ENCODE data around the gene HIGD2A. TPM values are rescaled to one million over a fixed set of nuclear protein-coding genes. Genes with fewer than 3 reads are reported as not detected.

The HIGD2A gene
- total RNA-seq, 1 donor from 2014 or later, result 118 TPM

DNA sequence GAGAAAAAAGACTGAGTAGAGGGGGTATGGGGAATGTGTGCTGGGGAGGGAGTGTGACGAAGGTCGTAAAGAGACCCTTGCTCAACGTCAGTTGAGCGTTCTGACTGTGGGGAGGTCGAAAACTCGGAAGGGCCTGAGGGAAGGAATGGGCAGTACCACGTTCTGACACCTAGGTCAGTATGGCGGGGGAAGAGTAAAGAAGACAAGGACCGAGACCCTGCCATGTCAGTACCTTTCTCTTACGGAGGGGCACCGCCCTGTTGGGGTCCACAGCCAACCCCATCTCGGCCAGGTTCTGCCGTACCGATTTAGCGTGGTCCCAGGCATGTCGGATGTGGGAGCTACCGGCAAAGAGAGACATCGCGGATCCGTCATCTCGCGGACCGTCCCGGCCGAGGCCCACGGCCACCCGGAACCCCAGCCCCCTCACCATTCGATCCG, 528 bp upstream of the HIGD2A start:
- peak overlapping the region; percentile 99 for H3K4me3 ChIP-seq (ENCODE audit: low read depth, low read length)
- DNase-seq (ENCODE audit: low read depth), result no peak
- TF ChIP-seq, protein P1, sequence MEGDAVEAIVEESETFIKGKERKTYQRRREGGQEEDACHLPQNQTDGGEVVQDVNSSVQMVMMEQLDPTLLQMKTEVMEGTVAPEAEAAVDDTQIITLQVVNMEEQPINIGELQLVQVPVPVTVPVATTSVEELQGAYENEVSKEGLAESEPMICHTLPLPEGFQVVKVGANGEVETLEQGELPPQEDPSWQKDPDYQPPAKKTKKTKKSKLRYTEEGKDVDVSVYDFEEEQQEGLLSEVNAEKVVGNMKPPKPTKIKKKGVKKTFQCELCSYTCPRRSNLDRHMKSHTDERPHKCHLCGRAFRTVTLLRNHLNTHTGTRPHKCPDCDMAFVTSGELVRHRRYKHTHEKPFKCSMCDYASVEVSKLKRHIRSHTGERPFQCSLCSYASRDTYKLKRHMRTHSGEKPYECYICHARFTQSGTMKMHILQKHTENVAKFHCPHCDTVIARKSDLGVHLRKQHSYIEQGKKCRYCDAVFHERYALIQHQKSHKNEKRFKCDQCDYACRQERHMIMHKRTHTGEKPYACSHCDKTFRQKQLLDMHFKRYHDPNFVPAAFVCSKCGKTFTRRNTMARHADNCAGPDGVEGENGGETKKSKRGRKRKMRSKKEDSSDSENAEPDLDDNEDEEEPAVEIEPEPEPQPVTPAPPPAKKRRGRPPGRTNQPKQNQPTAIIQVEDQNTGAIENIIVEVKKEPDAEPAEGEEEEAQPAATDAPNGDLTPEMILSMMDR (conservative IDR thresholded peaks at IDR 0.05; ENCODE audit: low read depth, low read length), result no peak

DNA sequence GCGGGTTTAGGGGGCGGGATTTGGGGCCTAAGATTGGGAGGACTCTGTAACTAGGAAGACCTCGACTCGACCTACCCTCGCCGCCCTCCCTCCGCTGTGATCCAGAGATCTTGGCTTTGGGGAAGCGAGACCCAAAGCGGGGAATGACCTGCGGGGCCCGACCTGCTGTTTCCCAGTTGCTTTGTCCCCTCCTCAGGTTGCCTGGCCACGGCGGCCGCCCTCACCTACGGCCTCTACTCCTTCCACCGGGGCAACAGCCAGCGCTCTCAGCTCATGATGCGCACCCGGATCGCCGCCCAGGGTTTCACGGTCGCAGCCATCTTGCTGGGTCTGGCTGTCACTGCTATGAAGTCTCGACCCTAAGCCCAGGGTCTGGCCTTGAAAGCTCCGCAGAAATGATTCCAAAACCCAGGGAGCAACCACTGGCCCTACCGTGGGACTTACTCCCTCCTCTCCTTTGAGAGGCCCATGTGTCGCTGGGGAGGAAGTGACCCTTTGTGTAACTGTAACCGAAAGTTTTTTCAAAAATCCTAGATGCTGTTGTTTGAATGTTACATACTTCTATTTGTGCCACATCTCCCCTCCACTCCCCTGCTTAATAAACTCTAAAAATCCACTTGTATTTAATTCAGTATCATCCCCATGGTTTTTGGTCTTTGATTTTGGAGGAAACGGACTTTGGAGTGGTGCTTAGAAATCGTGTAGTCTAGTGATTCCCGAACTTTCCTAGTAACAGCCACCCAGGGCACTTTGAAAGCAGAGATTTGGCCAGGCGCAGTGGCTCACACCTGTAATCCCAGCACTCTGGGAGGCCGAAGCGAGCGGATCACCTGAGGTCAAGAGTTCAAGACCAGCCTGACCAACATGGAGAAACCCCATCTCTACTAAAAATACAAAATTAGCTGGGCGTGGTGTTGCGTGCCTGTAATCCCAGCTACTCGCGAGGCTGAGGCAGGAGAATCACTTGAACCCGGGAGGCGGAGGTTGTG, 878 bp downstream of the HIGD2A start:
- peak overlapping the region; percentile 99 for H3K4me3 ChIP-seq (ENCODE audit: low read depth, low read length)
- peak; percentile 3 for DNase-seq (ENCODE audit: low read depth)
- TF ChIP-seq, protein P1 (conservative IDR thresholded peaks at IDR 0.05; ENCODE audit: low read depth, low read length), result no peak

- DNase-seq (ENCODE audit: low read depth), result no peak
- H3K4me3 ChIP-seq (ENCODE audit: low read depth, low read length), result no peak overlapping the region
- TF ChIP-seq, protein P1 (conservative IDR thresholded peaks at IDR 0.05; ENCODE audit: low read depth, low read length), result no peak
Observed at GRCh38 chr5:176391479-176391878, 2.9 kb downstream of the HIGD2A start.

DNA sequence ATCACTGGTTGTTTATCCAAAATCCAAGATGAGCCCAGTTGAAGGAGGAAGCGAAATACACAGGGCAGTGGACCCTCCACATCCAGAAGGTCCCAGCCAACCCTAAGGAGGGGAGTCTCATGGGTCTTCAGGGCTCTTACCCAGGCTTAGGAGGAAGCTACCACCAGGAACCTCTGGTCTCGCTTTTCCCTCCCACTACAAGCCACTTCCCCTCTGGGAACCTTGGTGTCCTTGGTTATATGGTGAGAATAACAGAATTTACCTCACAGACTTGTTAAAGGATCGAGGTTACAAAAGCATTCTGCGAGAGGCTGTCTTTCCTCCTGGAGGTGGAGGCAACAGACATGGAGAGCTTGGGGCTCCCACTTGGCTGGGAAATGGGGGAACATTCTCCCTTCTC, 3.4 kb downstream of the HIGD2A start:
- no peak overlapping the region for H3K4me3 ChIP-seq (ENCODE audit: low read depth, low read length)
- no peak for DNase-seq (ENCODE audit: low read depth)
- TF ChIP-seq, protein P1 (conservative IDR thresholded peaks at IDR 0.05; ENCODE audit: low read depth, low read length), result no peak

- DNase-seq (ENCODE audit: low read depth), result no peak
- TF ChIP-seq, protein P1 (conservative IDR thresholded peaks at IDR 0.05; ENCODE audit: low read depth, low read length), result no peak
- H3K4me3 ChIP-seq (ENCODE audit: low read depth, low read length), result no peak overlapping the region
Observed at GRCh38 chr5:176392526-176392925, 4.0 kb downstream of the HIGD2A start.

- H3K4me3 ChIP-seq (ENCODE audit: low read depth, low read length), result no peak overlapping the region
- TF ChIP-seq, protein P1 (conservative IDR thresholded peaks at IDR 0.05; ENCODE audit: low read depth, low read length), result no peak
- DNase-seq (ENCODE audit: low read depth), result no peak
Observed at GRCh38 chr5:176394096-176394495, 5.5 kb downstream of the HIGD2A start.
